Measurements from ENCODE around the gene LRTM2.

- TF ChIP-seq TAF1 (IDR thresholded peaks at IDR 0.05; ENCODE audit: low read depth, low read length) (no peak), SPI1 (IDR thresholded peaks at IDR 0.05; ENCODE audit: low read depth, low read length) (no peak)
These were observed 65.4 kb downstream of the LRTM2 start for GRCh38 chr12:1885599-1886245.
